Mammary epithelial cell (primary cell): Measurements from ENCODE around the gene FAM193B.

Source experiments
- EZH2 ChIP-seq: IDR thresholded peaks from 2 replicates; pipeline ENCODE4 v1.6.1; 2012; ENCODE audit warnings: low read length, inconsistent platforms, borderline replicate concordance
- TF ChIP-seq, protein P1 (sequence below), 2 donors: IDR thresholded peaks in 1 of 2; conservative IDR thresholded peaks in 1 of 2; 2 replicates each; pipeline ENCODE4 v1.5.1; 2011 to 2012; ENCODE audit warnings: inconsistent platforms in 2 of 2, low read length in 2 of 2, mild to moderate bottlenecking in 2 of 2, control low read depth in 1 of 2, low read depth in 1 of 2; ENCODE audit not compliant: insufficient read depth in 1 of 2; ENCODE audit errors: extremely low read depth in 1 of 2

DNA sequence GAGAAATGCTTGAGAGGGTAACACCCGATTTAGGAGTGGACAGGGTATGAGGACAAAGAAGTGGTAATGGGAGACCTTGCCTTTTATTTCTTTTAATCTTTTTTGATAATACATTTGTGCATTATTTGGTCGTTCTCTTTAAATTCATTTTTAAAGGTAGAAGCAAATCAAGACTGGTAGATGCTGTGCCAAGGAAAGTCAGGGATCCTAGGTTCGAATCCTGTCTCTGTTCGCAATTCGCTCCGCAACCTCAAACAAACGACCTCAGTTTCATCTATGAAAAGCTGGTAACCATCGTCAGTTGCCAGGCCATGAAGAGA lies 37.3 kb upstream of the FAM193B start:
- TF ChIP-seq, protein P1, sequence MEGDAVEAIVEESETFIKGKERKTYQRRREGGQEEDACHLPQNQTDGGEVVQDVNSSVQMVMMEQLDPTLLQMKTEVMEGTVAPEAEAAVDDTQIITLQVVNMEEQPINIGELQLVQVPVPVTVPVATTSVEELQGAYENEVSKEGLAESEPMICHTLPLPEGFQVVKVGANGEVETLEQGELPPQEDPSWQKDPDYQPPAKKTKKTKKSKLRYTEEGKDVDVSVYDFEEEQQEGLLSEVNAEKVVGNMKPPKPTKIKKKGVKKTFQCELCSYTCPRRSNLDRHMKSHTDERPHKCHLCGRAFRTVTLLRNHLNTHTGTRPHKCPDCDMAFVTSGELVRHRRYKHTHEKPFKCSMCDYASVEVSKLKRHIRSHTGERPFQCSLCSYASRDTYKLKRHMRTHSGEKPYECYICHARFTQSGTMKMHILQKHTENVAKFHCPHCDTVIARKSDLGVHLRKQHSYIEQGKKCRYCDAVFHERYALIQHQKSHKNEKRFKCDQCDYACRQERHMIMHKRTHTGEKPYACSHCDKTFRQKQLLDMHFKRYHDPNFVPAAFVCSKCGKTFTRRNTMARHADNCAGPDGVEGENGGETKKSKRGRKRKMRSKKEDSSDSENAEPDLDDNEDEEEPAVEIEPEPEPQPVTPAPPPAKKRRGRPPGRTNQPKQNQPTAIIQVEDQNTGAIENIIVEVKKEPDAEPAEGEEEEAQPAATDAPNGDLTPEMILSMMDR (conservative IDR thresholded peaks at IDR 0.05 in 1 of 2, IDR thresholded peaks at IDR 0.05 in 1 of 2; ENCODE audit: extremely low read depth in 1 of 2, insufficient read depth in 1 of 2, low read depth in 1 of 2, low read length in 2 of 2): no peak
- no peak for TF ChIP-seq EZH2
